ENCODE measurements around the gene SIX1.

DNA sequence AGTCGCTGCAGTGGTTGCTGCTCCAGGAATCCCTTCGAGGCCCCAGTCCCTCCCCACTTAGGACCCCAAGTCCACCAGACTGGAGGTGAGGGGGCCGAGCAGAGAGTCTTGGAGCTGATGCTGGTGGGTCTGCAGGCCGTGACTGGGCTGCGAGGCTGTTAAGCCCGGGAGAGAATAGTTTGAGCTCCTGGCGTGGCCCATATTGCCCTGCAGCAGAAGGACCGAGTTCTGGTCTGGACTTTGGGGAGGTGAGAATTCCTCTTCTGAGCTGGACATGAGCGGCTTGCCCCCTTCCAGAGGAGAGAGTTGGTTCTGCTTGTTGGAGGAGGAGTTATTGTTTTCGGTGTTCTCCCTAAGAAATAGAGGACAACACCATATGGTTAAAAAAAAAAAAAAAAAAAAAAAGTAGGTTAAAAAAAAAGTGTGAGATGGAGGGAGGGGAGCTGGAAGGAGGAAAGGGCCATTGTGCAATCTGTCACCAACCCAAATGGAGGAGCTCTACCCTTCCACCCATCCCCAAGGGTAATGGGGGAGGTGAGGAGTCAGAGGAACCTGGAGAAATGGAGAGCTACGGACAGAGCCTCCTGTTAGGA is 3.0 kb downstream of the SIX1 start:
- TF ChIP-seq CTCF (IDR thresholded peaks at IDR 0.05; ENCODE audit: insufficient read depth, low read length, poor library complexity, severe bottlenecking) (no peak), EZH2phosphoT487 (conservative IDR thresholded peaks at IDR 0.05; ENCODE audit: low read length) (no peak)

Measured in SU-DHL-6 (cell line).